RPMI7951 (cell line): ENCODE data around the gene OBP2A. TPM values are rescaled to one million over a fixed set of nuclear protein-coding genes. Genes with fewer than 3 reads are reported as not detected.

Experiments used
- DNase-seq: peaks from one replicate; pipeline ENCODE4 v3.0.0-alpha.2; 2012; ENCODE audit warnings: low read depth
- total RNA-seq: library from RNA; depleted of rRNA; stranded (reverse); fragments of >200 nt; shearing (Covaris generic); gene quantifications from 2 replicates; pipeline ENCODE4 v1.2.3, GENCODE V29; 2014

The OBP2A gene
- total RNA-seq, 1 experiment from 2014 or later: not detected

DNA sequence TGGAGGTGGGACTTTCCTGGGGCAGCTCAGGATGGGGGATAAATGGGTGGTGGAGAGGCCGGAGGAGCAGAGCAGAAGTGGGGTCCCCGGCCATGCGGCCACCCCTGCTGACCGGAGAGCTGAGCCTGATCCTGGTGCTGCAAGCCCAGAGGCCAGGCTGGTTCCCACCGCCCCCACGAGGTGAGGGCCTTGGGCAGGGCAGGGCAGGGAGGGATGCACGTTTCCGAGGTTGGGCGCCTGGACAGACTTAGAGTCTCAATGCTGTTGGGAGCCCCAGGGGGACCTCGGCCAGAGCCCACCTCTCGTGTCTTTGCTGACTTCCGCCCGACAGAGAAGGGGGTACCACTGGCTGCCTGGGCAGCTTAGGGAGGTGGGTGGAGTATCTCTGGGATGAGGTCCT, 5.5 kb downstream of the OBP2A start:
- DNase-seq: no peak

DNA sequence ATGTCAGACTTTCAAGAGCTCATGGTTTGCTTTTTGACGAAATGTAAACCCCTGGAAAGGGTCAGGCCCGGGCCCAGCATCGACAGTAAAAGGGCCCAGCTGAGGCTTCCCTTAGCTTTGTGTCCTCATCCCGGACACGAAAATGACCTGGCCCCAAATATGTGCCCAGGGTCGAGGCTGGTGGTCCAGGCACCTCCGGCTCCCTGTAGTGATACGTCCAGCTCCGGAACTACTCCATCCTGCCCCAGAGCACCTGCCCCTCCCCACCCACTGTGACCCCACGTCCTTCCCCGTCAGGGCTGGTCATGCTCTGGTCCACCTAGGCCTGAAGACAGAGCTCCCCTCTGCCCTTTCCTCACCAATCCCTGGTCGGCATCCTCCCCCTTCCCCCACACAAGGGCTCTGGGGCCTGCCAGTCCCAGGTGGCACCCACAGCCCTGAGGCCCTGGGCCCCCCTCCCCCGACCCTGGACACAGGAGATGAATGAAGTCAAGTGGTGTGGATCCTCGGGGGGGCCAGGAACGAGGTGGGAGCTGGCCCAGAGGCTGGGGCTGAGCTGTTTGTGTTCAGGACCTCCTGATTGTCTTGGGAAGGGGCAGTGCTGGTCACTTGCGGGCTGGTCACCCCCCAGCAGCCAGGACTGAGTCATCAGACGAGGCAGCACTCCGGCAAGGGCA, 6.2 kb downstream of the OBP2A start:
- DNase-seq: no peak

DNA sequence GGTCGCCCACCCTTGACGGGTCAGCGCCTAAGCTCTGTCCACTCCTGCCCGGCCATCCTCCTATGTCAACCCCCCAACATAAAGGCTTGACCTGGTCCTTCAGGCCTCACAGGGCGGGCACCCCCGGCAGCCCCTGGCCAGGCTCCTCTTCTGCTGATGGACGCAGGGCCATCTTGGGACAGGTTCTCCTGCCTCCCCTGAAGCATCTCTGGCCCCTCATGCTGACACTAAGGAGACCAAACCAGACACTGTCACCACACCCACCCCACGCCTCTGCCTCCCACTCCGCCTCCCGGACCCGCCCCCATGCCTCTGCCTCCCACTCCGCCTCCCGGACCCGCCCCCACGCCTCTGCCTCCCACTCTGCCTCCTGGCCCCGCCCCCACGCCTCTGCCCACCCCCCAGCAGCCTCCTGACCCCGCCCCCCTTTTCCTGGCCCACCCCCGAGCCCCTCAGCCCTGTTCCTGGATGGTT, 6.8 kb downstream of the OBP2A start:
- no peak for DNase-seq

DNA sequence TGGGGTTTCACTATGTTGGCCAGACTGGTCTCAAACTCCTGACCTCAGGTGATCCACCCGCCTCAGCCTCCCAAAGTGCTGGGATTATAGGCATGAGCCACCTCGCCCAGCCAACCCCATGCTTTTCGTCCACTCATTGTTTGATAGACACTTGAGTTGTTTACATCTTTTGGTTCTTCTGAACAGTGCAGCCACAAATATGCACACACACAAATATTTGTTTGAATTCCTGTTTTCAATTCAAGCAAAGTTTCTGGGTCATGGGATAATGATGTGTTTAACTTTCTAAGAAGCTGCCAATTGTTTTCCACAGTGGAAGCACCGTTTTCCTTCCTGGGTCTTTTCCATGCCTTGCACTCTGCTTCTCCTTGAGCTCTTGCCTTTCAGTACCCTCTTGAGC, 8.8 kb downstream of the OBP2A start:
- no peak for DNase-seq

DNA sequence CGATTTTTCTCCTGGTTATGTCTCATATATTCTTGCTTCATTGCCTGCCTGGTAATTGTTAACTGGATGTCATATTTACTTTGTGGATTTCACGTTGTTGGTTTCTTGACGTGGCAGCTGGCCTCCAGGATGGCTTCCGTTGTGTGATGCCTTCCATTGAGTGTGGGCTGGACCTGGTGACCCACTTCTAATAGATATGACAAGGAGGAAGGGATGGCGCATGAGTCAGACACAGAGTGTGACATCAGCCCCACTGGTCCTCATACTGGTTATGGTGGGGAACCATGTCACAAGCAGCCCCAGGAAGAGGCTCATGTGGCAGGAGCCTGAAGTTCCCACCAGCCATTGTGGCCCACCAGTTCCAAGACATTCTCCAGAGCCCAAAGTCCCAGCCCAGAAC, 9.3 kb downstream of the OBP2A start:
- DNase-seq: no peak

DNA sequence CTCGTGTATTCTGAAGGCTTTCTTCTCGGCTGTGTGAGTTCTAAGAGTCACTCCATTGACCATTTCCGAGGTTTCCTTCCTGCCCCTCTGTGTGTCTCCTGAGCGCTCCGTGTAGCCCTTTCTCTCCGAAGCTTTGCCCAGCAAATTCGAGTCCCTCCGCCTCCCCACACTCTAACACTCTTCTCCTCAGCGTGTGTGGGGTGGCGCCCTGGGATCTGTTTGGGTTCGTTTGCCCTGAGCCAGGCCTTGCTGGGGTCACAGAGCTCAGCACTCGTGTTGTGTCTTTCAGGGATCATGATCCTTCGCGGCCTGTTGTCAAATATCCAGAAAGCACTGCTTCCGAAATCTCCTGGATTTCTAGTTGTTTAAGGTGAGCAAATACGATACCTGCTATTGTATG, 10.0 kb downstream of the OBP2A start:
- no peak for DNase-seq

DNA sequence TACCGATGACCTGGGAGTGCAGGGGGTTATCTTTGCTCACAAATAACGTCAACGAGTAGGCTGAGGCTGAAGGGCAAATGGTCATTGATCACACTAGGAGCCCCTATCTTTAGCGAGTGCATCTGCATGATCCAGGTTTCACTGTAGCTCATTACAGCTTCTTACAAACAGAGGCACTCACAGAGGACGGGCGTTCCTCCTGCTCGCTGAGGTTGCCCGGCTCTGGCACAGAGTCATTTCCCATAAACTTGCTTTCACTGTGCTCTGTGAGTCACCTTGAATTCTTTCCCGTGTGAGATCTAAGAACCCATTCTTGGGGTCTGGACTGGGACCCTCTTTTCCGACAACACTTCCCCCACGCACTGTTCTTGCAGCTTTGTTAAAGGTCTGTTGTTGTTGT, 13.7 kb downstream of the OBP2A start:
- no peak for DNase-seq

DNA sequence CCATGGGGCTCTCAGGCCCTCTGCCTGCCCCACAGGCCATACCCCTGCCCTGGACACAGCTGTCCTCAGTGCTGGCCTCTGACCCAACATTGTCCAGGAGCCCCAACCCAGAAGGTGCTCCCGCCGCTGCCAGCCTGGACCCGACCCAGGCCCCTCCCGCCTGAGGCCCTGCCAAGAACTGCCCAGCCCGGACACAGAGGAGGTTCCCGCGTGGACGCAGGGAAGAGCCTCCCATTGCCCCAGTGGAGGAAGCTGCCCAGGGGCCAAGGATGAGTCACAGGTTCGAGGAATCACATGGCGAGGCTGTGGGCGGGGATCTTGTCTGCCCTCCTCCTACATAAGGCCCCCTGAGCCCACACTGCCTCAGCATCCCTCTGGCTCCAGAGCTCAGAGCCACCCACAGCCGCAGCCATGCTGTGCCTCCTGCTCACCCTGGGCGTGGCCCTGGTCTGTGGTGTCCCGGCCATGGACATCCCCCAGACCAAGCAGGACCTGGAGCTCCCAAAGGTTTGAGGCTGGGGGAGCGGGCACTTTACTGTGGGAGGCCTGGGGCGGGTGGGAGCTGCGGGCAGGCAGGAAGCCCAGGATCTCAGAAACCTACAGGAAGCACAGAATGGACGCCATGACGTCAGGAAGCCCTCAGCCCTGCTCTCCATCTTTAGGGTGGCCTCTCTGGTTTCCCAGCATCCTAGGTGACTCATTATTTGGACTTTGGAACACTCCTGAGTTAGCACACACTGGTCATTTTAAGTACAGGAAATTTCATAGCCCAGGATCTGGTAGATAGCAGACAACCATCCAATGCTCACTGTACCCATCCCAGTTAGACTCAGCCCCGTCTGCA, 15.7 kb downstream of the OBP2A start, which contains the start of gene PAEP:
Gene PAEP (plus strand): TSS at position 366 of the 844 bp plus-strand sequence.
- peak; percentile 18 for DNase-seq

DNA sequence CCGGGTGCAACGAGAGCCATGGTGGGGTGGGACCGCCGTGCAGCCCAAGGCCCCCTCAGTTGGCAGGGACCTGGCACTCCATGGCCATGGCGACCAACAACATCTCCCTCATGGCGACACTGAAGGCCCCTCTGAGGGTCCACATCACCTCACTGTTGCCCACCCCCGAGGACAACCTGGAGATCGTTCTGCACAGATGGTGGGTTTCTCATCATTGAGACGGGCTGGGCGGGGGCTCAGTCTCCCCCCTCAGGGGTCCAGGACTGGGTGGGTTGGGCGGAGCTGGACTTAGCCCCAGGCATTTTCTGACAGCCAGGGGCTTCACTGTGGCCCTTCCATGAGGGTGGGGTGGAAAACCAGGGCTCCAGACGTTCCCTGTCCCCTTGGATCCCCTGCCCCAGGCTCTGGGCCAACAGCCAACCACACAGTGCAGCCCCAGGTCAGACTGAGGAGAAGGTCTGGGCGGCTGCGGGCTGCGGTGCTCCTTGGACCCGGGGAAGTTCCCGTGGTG, 16.4 kb downstream of the OBP2A start:
- no peak for DNase-seq

DNA sequence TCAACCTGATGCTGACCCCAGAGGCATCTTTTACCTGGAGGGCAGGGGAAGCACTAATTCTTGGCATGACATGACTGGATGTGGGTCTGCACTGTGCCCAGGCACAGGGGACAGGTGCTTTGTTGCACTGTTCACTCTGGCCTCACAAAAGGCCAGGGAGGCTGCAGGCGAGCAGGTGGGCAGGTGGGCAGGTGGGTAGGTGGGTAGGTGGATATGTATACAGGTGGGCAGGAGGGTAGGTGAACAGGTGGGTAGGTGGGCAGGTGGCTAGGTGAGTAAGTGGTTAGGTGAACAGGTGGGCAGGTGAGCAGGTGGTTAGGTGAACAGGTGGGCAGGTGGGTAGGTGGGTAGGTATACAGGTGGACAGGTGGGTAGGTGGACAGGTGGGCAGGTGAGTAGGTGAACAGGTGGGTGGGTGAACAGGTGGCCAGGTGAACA, 17.1 kb downstream of the OBP2A start:
- no peak for DNase-seq

DNA sequence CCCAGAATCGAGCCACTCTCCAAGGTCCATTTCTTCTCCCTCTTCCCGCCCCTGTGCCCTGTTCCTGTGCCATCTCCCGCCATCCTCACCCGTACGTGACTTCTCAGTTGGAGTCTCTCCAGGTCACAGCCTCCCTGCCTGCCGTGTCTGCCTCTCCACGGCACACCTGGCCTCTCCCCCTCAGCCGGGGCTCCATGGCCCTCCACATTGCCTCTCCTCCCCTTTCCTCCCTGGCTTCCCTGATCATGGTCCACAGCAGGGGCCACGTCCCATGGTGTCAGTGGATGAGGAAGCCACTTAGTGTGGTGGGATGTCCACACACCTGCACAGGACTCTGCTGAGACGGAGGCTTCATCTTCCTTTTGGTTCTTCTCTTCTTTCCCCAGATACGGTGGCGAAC, 17.9 kb downstream of the OBP2A start:
- no peak for DNase-seq

DNA sequence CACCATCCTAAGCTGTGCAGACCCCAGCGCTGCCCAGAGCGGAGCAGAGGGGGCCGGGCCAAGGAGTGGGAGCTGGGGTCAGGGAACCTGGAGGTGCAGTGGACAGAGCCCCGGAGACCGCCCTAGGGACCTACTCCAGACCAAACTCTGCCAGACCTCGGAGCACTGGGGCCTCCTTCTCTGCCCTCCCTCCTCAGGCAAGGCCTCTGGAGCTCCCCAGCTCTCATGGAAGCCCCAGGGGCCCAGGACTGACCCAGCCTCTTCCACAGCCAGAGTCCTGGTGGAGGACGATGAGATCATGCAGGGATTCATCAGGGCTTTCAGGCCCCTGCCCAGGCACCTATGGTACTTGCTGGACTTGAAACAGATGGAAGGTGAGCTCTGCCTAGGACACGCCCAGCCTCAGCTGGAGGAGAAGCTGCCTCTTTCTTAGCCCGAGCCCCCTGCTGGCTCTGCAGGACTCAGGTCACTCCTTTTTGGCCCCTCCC, 19.3 kb downstream of the OBP2A start:
- DNase-seq: no peak

DNA sequence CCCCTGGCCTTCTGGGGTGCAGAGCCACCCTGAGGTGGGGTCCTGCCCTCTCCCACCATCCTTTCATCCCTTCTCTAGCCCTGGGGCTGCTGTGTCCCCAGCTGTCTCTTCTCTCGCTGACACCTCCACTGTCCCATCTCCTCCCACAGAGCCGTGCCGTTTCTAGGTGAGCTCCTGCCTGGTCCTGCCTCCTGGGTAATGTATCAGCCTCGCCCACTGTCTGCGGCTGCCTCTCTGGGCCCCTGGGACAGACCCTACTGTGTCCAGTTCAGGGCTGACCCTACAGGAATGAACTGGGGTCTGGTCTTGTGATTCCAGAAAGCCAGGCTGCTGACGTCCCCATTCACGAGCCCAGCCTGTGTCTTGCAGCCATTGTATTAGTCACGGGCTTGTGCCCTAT, 19.7 kb downstream of the OBP2A start:
- no peak for DNase-seq

DNA sequence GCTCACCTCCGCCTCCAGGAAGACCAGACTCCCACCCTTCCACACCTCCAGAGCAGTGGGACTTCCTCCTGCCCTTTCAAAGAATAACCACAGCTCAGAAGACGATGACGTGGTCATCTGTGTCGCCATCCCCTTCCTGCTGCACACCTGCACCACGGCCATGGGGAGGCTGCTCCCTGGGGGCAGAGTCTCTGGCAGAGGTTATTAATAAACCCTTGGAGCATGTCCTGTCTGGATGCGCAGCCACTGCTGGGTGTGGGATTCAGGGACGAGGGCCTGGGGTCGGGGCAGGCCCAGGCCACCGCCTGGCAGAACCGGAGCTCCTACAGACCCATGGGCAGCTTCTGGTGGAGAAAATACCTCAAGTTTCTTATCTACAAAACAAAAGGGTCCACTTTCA, 20.6 kb downstream of the OBP2A start:
- no peak for DNase-seq

DNA sequence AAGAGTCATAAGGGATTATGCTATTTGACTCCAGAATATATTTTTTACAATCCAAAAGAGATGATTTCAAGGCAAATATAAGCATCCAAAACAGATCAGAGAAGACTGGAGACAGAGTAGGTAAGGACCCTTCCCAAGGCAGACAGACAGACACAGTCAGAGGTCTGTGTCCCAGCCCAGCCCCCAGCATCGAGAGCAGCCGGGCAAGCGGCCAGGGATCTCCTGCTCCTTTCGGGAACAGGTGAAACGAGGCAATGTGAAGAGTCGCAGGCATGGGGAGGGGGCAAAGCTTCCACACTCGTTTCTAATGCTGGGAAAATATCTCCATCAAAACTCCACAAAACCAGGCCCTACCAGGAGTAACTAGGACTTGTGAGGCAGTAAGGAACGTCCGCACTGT, 21.4 kb downstream of the OBP2A start:
- DNase-seq: no peak

DNA sequence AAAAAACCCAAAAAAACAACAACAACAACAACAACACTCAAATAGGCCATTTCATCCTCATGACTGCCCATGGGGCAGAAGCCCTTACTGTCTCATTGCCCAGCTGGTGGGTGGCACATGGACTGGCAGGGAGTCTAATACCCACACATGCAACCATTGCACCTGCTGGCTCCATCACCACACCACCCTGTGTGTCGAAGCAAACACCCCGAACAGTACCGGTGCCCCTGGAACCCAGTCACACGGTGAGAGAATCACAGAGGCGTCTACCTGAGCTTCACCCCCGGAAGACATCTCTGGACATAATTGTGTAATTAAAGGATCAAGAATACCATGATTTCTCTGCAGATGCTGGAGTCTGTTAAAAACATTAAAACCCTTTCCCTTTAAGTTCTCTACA, 22.1 kb downstream of the OBP2A start:
- DNase-seq: no peak

DNA sequence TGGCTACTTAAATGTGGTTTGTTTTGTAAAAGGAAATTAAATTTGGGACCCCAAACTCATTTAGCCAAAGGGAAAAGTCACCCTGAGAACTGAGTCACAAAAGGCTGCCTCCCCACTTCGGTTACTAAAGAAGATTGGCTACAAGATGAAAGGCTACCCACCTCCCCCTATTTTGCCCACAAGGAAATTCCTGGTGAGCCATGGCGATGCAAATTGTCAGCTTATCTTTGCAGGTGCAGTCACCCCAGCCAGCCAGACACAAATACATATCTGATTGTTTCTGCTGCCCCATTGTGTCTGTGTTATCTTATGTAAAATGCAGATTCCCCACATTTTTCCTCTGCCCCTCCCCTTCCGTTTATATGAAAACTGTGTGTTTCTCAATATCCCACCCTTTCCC, 24.5 kb downstream of the OBP2A start:
- DNase-seq: no peak

DNA sequence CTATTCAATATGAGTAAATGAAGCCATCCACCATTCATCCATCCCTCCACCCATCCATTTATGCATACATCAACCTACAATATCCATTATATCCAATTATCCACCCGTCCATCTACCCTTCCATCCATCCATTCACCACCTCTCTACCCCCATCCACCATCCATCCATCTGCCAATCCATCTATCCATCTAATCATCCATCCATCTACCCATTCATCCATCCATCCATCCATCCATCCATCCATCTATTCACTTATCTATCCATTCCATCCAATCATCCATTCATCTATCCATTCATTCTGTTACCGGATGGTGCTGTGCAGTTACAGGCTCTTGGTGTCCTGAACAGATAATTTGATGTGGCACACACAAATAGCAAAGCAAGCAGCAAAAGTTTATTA, 26.3 kb downstream of the OBP2A start:
- DNase-seq: no peak

DNA sequence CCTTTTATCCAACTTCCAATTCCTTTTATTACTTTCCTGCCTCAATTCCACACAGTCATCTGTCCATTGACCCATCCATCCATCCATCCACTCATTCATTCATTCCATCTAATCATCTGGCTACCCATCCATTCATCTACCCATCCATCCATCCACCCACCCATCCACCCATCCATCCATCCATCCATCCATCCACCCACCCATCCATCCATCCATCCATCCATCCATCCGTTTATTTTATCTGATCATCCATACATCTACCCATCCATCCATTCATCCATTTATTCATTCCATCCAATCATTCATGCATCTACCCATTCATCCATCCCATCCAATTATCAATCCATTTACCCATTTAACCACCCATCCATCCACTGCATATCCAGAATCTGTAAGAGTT, 27.2 kb downstream of the OBP2A start:
- DNase-seq: no peak

DNA sequence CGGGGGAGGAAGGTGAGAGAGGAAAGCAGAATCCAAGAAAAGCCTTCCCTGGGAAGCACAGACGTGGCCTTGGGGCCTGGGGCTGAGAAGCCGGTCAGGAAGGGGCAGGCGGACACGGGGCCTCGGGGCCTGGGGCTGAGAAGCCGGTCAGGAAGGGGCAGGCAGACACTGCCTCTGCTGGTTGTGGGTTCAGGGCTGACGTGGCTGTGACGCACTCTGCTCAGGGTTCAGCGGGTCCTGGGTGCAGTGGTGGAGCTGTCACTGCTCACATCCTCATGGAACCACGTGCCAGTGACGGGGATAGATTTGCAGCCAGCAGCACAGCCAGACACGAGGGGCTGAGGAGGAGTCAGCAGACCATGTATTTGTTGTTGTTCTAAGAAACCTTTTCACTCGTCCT, 28.4 kb downstream of the OBP2A start:
- DNase-seq: peak; percentile 8

DNA sequence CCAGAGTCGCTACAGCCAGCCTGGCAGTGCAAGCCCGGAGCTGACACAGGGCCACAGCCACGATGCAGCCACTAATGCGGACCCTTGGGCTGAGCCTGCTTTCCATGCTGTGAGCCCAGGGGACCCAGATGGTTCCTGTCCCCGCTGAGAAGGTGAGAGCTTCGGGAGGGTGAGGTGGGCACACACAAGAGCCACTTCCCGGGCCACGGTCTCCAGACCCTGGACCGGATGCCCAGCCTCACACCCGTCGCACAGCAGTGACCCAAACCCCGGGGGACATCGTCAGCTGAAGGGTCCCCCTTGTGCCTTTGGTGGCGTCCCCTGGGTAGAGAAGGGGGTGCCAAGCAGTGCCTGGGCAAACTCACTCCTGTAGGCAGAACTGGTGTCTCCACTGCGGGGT, 29.0 kb downstream of the OBP2A start:
- DNase-seq: no peak

DNA sequence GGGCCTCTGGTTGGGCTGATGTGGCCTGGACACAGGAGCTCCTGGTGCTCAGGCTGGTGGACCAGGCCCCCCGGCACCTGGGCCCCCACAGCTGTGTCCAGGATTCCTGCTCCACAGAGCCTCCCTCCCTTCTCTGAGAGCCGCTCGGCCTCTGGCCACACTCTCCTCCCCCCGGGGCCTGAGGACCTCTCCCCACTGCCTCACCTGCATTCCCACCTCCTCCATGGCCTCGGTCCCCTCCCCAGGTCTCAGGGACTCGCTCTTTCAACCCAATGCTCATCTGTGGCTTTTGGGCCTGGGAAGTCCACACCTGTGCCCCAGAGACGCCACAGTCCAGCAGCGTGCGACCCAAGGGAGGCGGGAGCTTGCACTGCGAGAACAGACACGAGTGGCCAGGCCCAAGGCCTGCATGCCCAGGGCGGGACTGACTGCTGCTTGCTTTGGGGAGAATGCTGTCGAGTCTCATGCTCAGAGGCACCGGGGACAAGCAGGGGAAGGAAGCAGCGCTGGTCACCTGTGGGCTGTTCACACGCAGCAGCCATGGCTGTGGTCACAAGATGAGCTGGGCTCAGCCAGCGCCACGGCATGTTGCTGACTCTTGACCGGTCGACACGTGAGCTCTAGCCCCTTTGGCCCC, 30.2 kb downstream of the OBP2A start:
- DNase-seq: no peak
